Naive thymus-derived CD8-positive, alpha-beta T cell (primary cell): Measurements from ENCODE around the gene AP3S2. TPM values are rescaled to one million over a fixed set of nuclear protein-coding genes. Genes with fewer than 3 reads are reported as not detected.
"Not testable (repeated sequence)": the region's sequence is repeated elsewhere in the genome, so short reads cannot be mapped to it uniquely, and the experiment has no call there.

Experiments used
- ATAC-seq, 2 donors: fragments of 150-1000 bp; cut with Tn5 transposase in 1 of 2; sonication (Bioruptor Pico), chemical (Tn5 transposase) in 1 of 2; 1 replicate in 1 of 2; 2 replicates in 1 of 2; pipeline ENCODE4 v1.10.0; 2021; ENCODE audit warnings: mild to moderate bottlenecking in 2 of 2, moderate library complexity in 2 of 2
- POLR2A ChIA-PET: fragments of 350-600 bp; sonication (Branson Sonifier 250); formaldehyde crosslinking; loops from one replicate; lab custom pipeline; 2021; ENCODE audit warnings: antibody characterized with exemption; lab: Charles Lee
- DNase-seq, 10 donors: peaks; one replicate each; pipeline versions ENCODE4 v3.0.0 to v3.0.0-alpha.2; 2020 to 2022
- H3K27ac Mint-ChIP-seq, 10 donors: one replicate each; pipeline ENCODE4 v1.8.0; 2020 to 2022; ENCODE audit warnings: mild to moderate bottlenecking in 10 of 10, mixed read lengths in 10 of 10, moderate library complexity in 4 of 10, inconsistent platforms in 1 of 10
- H3K27me3 Mint-ChIP-seq, 5 donors: one replicate each; pipeline ENCODE4 v1.8.0; 2021 to 2022; ENCODE audit warnings: mixed read lengths in 5 of 5
- H3K36me3 Mint-ChIP-seq, 3 donors: one replicate each; pipeline ENCODE4 v1.8.0; 2020 to 2022; ENCODE audit warnings: mixed read lengths in 3 of 3, mild to moderate bottlenecking in 2 of 3, inconsistent platforms in 1 of 3
- H3K4me1 Mint-ChIP-seq, 4 donors: one replicate each; pipeline ENCODE4 v1.8.0; 2021 to 2022; ENCODE audit warnings: mixed read lengths in 4 of 4
- H3K4me3 Mint-ChIP-seq, 10 donors: one replicate each; pipeline ENCODE4 v1.8.0; 2020 to 2022; ENCODE audit warnings: mild to moderate bottlenecking in 10 of 10, mixed read lengths in 10 of 10, moderate library complexity in 6 of 10, inconsistent platforms in 1 of 10
- H3K9me3 Mint-ChIP-seq, 9 donors: one replicate each; pipeline ENCODE4 v1.8.0; 2020 to 2022; ENCODE audit warnings: mixed read lengths in 9 of 9, mild to moderate bottlenecking in 3 of 9, inconsistent platforms in 1 of 9, moderate library complexity in 1 of 9
- polyA plus RNA-seq, 3 donors: library from polyadenylated mRNA; unstranded; fragments of 300-500 nt; fragmentation: Illumina TruSeq; gene quantifications; one replicate each; pipeline ENCODE4 v1.2.3, GENCODE V29; 2021
- total RNA-seq, 8 experiments: library from RNA in 2 of 8; stranded (reverse) in 2 of 8; gene quantifications; one replicate each; pipeline ENCODE4 v1.2.3 and lab custom pipeline; 2021 to 2026

Gene AP3S2
- total RNA-seq (10 to 100 TPM; 29.4 to 38.9 TPM), polyA plus RNA-seq (10 to 100 TPM; 30.7 to 40.7 (median 36.9) TPM), total RNA-seq (lab: John Stamatoyannopoulos, UW) (2.5 to 14.7 (median 9.0) reads per million in 6 experiments)

DNA sequence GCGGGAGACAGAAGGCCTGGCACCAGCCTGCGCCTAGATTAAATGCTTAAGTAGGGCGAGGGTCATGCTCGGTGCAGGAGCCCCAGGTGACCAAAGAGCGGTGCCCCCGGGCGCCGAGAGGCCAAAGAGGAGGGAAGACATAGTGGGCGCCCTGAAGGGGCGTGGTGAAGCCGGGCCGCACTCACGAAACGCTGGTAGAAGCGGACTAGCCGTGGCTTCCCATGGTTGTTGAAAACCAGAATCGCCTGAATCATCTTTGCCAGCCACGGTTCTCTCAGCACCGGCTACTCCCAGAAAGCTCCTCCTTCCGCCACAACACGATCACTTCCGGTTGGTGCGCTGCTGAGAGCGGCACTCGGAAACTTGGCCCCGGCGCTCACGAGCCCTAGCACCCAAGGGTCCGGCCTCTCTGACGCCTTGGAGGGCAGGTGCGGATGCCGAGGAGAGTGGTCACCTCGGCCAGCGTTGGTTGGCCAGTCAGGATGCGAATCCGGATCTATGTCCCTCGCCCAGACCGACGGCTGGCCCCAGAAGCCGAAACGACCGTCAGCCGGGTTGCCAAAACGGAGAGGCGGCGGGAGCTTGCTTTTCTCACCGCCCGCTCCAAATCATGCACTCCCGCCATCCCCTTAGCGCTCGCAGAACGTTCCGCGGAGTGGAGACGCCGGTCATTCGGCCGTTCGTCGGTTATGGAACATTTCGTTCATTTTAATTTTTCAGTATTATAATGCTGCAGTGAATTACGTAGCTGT is at the start of gene AP3S2:
Gene AP3S2 (minus strand): TSS at position 299 of the 752 bp plus-strand sequence. CDS start 45 bp downstream, at position 254.
- POLR2A ChIA-PET, result interaction anchor here (0.5 to 2.0 kb wide), 13 partner anchors 19 to 339 kb away, joined by 3 to 13 read pairs (median 4); partner anchors contain the start of genes IDH2 and ZNF710
- H3K27me3 Mint-ChIP-seq, result no peaks in the 10 kb centered on the region
- peak; percentile 94 to 95 for ATAC-seq
- peaks cover 0 to 6% (median 4%) of the 10 kb centered on the region in 3 donors for H3K36me3 Mint-ChIP-seq
- H3K27ac Mint-ChIP-seq, result peak within 1 kb of the TSS; percentile 92 to 98 (median 96)
- H3K4me1 Mint-ChIP-seq, result peaks cover 6 to 42% (median 35%) of the 10 kb centered on the region in 4 donors
- peak within 1 kb of the TSS; percentile 93 to 99 (median 97) for H3K4me3 Mint-ChIP-seq
- peak; percentile 70 to 92 (median 86) for DNase-seq
- no peaks in the 10 kb centered on the region for H3K9me3 Mint-ChIP-seq

- H3K4me3 Mint-ChIP-seq, result no peak overlapping the region
- H3K36me3 Mint-ChIP-seq, result no peaks in the 10 kb centered on the region
- H3K9me3 Mint-ChIP-seq, result no peaks in the 10 kb centered on the region
- POLR2A ChIA-PET, result interaction anchor here (0.7 kb wide), 1 partner anchor 898 kb away, joined by 3 read pairs; no protein-coding TSS in a partner anchor
- no peak for ATAC-seq
- no peak overlapping the region for H3K27ac Mint-ChIP-seq
- peaks cover 13 to 29% (median 23%) of the 10 kb centered on the region in 4 donors for H3K4me1 Mint-ChIP-seq
- H3K27me3 Mint-ChIP-seq, result peaks cover 0 to 8% (median 5%) of the 10 kb centered on the region in 5 donors
- DNase-seq, result no peak
These were observed 46.1 kb upstream of the AP3S2 start for GRCh38 chr15:89939910-89940309.

- H3K36me3 Mint-ChIP-seq, ATAC-seq, H3K27ac Mint-ChIP-seq, H3K27me3 Mint-ChIP-seq, DNase-seq, POLR2A ChIA-PET, H3K9me3 Mint-ChIP-seq, H3K4me3 Mint-ChIP-seq: not testable (repeated sequence)
- H3K4me1 Mint-ChIP-seq, result peaks cover 13 to 29% (median 23%) of the 10 kb centered on the region in 4 donors
These were observed 45.6 kb upstream of the AP3S2 start for GRCh38 chr15:89939377-89939776.

DNA sequence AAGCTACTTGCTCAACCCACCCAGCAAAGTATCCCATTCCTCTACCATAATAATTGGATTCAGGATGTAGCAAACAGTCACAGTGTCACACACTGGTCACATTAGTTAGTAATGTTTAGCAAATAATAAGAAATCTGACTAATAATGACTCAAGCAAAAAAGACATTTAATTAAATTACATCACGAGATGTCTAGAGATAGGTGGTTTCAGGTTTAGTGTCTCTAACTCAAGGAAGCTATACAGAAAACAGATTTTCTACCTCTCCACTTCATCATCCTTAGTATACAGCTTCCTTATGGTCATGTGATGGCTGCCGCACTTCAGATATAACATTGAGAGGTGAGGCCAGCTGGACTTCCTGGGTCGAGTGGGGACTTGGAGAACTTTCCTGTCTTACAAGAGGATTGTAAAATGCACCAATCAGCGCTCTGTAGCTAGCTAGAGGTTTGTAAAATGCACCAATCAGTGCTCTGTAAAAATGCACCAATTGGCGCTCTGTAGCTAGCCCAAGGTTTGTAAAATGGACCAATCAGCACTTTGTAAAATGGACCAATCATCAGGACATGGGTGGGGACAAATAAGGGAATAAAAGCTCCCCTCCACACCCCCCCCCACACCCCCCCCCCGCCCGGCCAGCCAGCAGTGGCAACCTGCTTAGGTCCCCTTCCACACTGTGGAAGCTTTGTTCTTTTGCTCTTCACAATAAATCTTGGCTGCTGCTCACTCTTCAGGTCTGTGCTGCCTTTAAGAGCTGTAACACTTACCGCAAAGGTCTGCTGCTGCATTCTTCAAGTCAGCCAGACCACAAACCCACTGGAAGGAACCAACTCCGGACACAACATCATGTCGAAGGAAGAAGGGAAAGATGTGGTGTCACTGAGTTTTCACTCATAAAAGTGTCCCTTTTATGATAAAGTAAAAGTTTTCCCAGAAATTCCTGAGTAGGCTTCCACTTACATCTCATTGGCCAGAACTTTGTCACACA is 43.9 kb upstream of the AP3S2 start:
- ATAC-seq, result no peak
- POLR2A ChIA-PET, result interaction anchor here (0.6 kb wide), 1 partner anchor 180 kb away, joined by 3 read pairs; no protein-coding TSS in a partner anchor
- Mint-ChIP-seq H3K4me1 (peaks cover 13 to 29% (median 23%) of the 10 kb centered on the region in 4 donors), H3K9me3 (no peaks in the 10 kb centered on the region), H3K27ac (no peak overlapping the region), H3K36me3 (no peaks in the 10 kb centered on the region), H3K4me3 (peak overlapping the region in 1 of 10 donors; percentile 10), H3K27me3 (peaks cover 0 to 6% (median 4%) of the 10 kb centered on the region in 5 donors)
- no peak for DNase-seq

GRCh38 chr15:89936786-89937265 is 43.0 kb upstream of the AP3S2 start:
- H3K9me3 Mint-ChIP-seq, result no peaks in the 10 kb centered on the region
- ATAC-seq (no peak), DNase-seq (no peak)
- no peak overlapping the region for H3K27ac Mint-ChIP-seq
- POLR2A ChIA-PET, result no interaction called here
- no peaks in the 10 kb centered on the region for H3K36me3 Mint-ChIP-seq
- H3K4me1 Mint-ChIP-seq, result peaks cover 13 to 29% (median 23%) of the 10 kb centered on the region in 4 donors
- no peak overlapping the region for H3K4me3 Mint-ChIP-seq
- H3K27me3 Mint-ChIP-seq, result peaks cover 0 to 6% (median 4%) of the 10 kb centered on the region in 5 donors

DNA sequence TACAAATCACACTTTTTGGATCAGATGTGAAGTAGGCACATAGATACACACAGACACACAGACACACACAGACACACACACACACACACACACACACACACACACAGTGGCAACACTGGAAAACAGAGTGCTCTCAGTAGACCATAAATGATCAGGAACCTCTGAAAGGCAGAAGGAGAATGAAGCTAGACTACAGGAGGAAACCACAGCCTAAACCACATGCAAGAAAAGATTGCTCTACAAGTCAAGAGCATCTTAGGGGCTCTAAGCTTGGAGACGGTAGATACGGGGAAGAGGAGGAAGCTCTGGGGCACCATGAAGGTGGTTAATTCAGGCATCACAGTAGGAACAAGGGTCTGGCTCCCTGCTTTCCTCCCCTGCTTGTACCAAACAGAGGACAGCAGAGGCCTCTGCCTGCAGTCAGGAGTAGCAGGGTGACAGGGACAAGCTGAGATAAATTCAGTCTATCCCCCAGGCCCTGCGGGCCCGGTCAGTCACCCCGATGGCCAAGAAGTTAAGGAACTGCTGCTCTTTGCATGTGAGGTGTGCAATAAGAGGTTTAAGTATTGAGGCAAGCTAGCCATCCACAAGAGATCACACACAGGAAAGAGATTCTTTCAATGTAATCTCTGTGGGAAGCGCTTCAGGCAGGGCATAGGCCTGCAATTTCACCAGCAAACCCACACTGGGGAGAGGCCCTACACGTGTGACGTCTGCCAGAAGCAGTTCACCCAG is 42.4 kb upstream of the AP3S2 start:
- Mint-ChIP-seq H3K4me1 (peaks cover 13 to 29% (median 23%) of the 10 kb centered on the region in 4 donors), H3K36me3 (no peaks in the 10 kb centered on the region), H3K4me3 (peak overlapping the region in 3 of 10 donors; percentile 1 to 29 (median 23)), H3K27me3 (peaks cover 0 to 8% (median 4%) of the 10 kb centered on the region in 5 donors), H3K9me3 (no peaks in the 10 kb centered on the region), H3K27ac (peak overlapping the region in 5 of 10 donors; percentile 2 to 60 (median 5))
- peak in 4 of 10 donors; percentile 20 to 49 (median 36) for DNase-seq
- POLR2A ChIA-PET, result interaction anchor here (0.6 to 0.7 kb wide), 2 partner anchors 21 to 904 kb away, joined by 3 to 4 read pairs; no protein-coding TSS in a partner anchor
- peak; percentile 87 to 97 for ATAC-seq

DNA sequence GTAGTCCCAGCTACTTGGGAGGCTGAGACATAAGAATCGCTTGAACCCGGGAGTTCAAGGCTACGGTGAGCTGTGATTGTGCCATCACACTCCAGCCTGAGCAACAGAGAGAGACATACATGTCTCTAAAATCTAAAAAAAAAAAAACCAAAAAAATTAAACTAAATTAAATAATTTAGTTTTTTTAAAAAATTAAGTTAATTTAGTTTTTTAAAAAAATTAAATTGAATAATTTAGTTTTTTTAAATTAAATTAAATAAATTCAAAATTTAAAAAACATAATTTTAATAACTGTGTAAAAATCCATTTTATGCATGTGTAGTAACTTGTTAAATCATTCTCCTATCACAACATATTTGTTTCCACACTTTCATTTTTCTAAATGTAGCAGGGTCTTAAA is 39.1 kb upstream of the AP3S2 start:
- ATAC-seq (no peak), DNase-seq (no peak)
- Mint-ChIP-seq H3K36me3 (no peaks in the 10 kb centered on the region), H3K4me3 (no peak overlapping the region), H3K27me3 (peaks cover 0 to 4% (median 3%) of the 10 kb centered on the region in 5 donors), H3K27ac (no peak overlapping the region), H3K4me1 (peaks cover 12 to 24% (median 19%) of the 10 kb centered on the region in 4 donors), H3K9me3 (no peaks in the 10 kb centered on the region)
- POLR2A ChIA-PET, result no interaction called here

GRCh38 chr15:89928421-89928820 is 34.6 kb upstream of the AP3S2 start:
- Mint-ChIP-seq H3K4me1 (no peaks in the 10 kb centered on the region), H3K4me3 (no peak overlapping the region), H3K36me3 (no peaks in the 10 kb centered on the region), H3K27me3 (peaks cover 0 to 3% (median 0%) of the 10 kb centered on the region in 5 donors), H3K27ac (no peak overlapping the region), H3K9me3 (no peaks in the 10 kb centered on the region)
- POLR2A ChIA-PET, result interaction anchor here (0.7 kb wide), 1 partner anchor 164 kb away, joined by 4 read pairs; no protein-coding TSS in a partner anchor
- DNase-seq (no peak), ATAC-seq (no peak)

DNA sequence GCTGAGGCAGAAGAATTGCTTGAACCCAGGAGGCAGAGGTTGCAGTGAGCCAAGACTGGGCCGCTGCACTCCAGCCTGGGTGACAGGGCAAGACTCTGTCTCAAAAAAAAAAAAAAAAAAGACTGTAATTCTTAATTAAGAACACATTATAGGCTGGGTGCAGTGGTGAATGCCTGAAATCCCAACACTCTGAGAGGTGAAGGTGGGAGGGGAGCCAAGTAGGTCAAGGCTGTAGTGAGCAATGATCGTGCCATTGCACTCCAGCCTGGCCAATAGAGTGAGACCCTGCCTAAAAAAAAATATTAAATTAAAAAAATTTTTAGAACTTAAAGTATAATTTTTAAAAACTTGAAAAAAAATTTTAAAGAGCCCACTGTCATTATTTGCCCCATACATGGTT is 32.4 kb upstream of the AP3S2 start:
- H3K36me3 Mint-ChIP-seq, result no peaks in the 10 kb centered on the region
- no peak overlapping the region for H3K27ac Mint-ChIP-seq
- DNase-seq, result no peak
- H3K27me3 Mint-ChIP-seq, result peaks cover 0 to 1% (median 0%) of the 10 kb centered on the region in 5 donors
- H3K4me1 Mint-ChIP-seq, result no peaks in the 10 kb centered on the region
- POLR2A ChIA-PET, result no interaction called here
- H3K9me3 Mint-ChIP-seq, result no peaks in the 10 kb centered on the region
- H3K4me3 Mint-ChIP-seq, result no peak overlapping the region
- ATAC-seq, result no peak

DNA sequence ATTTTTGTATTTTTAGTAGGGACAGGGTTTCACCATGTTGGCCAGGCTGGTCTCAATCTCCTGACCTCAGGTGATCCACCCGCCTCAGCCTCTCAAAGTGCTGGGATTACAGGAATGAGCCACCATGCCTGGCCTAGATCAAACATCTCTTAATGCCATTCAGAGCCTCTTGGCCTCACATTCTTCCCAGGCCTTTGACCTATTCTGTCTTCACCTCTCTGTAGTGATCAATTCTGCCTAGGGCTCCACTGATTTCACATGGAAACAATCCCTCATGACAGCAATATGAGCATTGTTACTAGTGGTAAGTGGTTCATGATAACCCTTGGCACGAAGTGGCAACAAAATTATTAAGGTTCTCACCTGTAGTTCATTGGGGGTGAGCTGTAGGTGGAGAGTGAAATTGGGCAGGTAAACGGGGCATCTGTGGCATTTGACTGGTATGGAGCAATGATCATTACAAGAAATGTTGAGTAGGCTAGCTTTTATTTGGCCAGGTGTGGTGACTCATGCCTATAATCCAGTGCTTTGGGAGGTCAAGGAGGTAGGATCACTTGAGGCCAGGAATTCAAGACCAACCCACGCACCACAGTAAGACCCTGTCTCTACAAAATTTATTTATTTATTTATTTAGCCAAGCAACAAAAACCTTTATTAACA is 23.8 kb upstream of the AP3S2 start:
- POLR2A ChIA-PET, result interaction anchor here (0.7 kb wide), 1 partner anchor 14 kb away, joined by 6 read pairs; no protein-coding TSS in a partner anchor
- Mint-ChIP-seq H3K4me1 (peaks cover 0 to 7% (median 2%) of the 10 kb centered on the region in 4 donors), H3K27me3 (peaks cover 8 to 24% (median 21%) of the 10 kb centered on the region in 5 donors), H3K9me3 (no peaks in the 10 kb centered on the region), H3K27ac (no peak overlapping the region), H3K36me3 (peaks cover 0 to 3% (median 0%) of the 10 kb centered on the region in 3 donors), H3K4me3 (no peak overlapping the region)
- ATAC-seq, result no peak
- no peak for DNase-seq

- no peaks in the 10 kb centered on the region for H3K9me3 Mint-ChIP-seq
- H3K36me3 Mint-ChIP-seq, result peaks cover 0 to 3% (median 0%) of the 10 kb centered on the region in 3 donors
- POLR2A ChIA-PET, result no interaction called here
- H3K4me3 Mint-ChIP-seq, result no peak overlapping the region
- H3K27ac Mint-ChIP-seq, result no peak overlapping the region
- no peak for ATAC-seq
- peaks cover 11 to 32% (median 26%) of the 10 kb centered on the region in 5 donors for H3K27me3 Mint-ChIP-seq
- DNase-seq, result no peak
- peaks cover 0 to 11% (median 4%) of the 10 kb centered on the region in 4 donors for H3K4me1 Mint-ChIP-seq
These were observed 22.9 kb upstream of the AP3S2 start for GRCh38 chr15:89916660-89917059.
